Thyroid gland (tissue), 4 donors: Measurements from ENCODE around the gene TMC8.

Experiments
- POLR2A ChIP-seq, 2 donors: fragments of 450-650 bp; IDR thresholded peaks; one replicate each; pipeline ENCODE4 v1.6.1; 2017; ENCODE audit warnings: antibody characterized with exemption in 2 of 2, mild to moderate bottlenecking in 2 of 2, moderate library complexity in 1 of 2
- TF ChIP-seq, protein P1 (sequence below), 6 experiments: fragments of 200-600 bp in 3 of 6; fragments of 450-650 bp in 3 of 6; sonication (generic) in 3 of 6; IDR thresholded peaks; one replicate each; pipeline ENCODE4 v1.5.1; 2016 to 2019; ENCODE audit warnings: antibody characterized with exemption in 6 of 6, mild to moderate bottlenecking in 2 of 6, inconsistent platforms in 1 of 6, moderate library complexity in 1 of 6

DNA sequence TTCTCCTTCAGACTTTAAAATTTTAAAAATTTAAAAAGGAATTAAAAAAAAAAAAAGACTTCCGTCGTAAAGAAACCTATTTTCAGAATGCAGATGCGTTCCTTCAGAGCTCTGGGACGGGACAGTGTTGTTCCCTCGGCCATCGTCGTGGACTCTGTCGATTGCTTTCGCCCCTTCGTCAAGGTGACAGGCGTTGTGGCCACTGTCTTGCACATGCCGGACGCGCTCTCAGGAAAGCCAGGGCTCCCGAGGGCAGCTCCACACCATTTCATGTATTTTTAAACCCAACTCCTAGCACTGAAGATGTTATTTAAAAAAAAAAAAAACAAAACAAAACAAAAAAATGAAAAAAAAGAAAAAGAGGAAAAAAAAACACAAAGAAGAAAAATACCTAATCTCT is 24.4 kb upstream of the TMC8 start:
- TF ChIP-seq, protein P1, sequence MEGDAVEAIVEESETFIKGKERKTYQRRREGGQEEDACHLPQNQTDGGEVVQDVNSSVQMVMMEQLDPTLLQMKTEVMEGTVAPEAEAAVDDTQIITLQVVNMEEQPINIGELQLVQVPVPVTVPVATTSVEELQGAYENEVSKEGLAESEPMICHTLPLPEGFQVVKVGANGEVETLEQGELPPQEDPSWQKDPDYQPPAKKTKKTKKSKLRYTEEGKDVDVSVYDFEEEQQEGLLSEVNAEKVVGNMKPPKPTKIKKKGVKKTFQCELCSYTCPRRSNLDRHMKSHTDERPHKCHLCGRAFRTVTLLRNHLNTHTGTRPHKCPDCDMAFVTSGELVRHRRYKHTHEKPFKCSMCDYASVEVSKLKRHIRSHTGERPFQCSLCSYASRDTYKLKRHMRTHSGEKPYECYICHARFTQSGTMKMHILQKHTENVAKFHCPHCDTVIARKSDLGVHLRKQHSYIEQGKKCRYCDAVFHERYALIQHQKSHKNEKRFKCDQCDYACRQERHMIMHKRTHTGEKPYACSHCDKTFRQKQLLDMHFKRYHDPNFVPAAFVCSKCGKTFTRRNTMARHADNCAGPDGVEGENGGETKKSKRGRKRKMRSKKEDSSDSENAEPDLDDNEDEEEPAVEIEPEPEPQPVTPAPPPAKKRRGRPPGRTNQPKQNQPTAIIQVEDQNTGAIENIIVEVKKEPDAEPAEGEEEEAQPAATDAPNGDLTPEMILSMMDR (IDR thresholded peaks at IDR 0.05) = no peak
- TF ChIP-seq POLR2A (IDR thresholded peaks at IDR 0.05) = no peak
